Spinal cord (tissue), 10 donors: ENCODE results near the gene NDOR1. TPM values are rescaled to one million over a fixed set of nuclear protein-coding genes. Genes with fewer than 3 reads are reported as not detected.

Source experiments
- DNase-seq, 6 donors: peaks; one replicate each; pipeline versions ENCODE4 v3.0.0 to v3.0.0-alpha.2; 2013 to 2015; ENCODE audit warnings: low spot score in 6 of 6, low read depth in 4 of 6
- H3K27ac ChIP-seq: one replicate; pipeline ENCODE4 v1.5.1; 2013; ENCODE audit warnings: low read depth, low read length, control low read depth
- H3K27me3 ChIP-seq: one replicate; pipeline ENCODE4 v1.6.1; 2013; ENCODE audit warnings: low read length; ENCODE audit not compliant: control insufficient read depth, insufficient read depth
- H3K36me3 ChIP-seq: one replicate; pipeline ENCODE4 v1.6.1; 2013; ENCODE audit warnings: low read length; ENCODE audit not compliant: control insufficient read depth, insufficient read depth
- H3K4me1 ChIP-seq: one replicate; pipeline ENCODE4 v1.6.1; 2013; ENCODE audit warnings: low read length; ENCODE audit not compliant: control insufficient read depth, insufficient read depth
- H3K4me3 ChIP-seq: one replicate; pipeline ENCODE4 v1.5.1; 2013; ENCODE audit warnings: low read depth, low read length, control low read depth
- H3K9me3 ChIP-seq: one replicate; pipeline ENCODE4 v1.6.1; 2013; ENCODE audit warnings: low read length; ENCODE audit not compliant: control insufficient read depth, insufficient read depth
- WGBS: methylation state at CpG from one replicate; pipeline ENCODE4 v1.1.5; 2013; ENCODE audit warnings: missing lambda C conversion rate; ENCODE audit not compliant: insufficient coverage; 5-methylcytosine and 5-hydroxymethylcytosine counted together
- polyA plus RNA-seq, 2 donors: library from polyadenylated mRNA; unstranded; fragments of 120-200 nt; gene quantifications; one replicate each; pipeline ENCODE4 v1.2.1, GENCODE V29; 2013; ENCODE audit not compliant: insufficient read length in 2 of 2
- total RNA-seq, 2 donors: library from RNA; depleted of rRNA in 1 of 2; stranded (reverse); fragments of 120-200 nt in 1 of 2; fragments of >200 nt in 1 of 2; gene quantifications; one replicate each; pipeline versions ENCODE4 v1.2.3 to v1.2.4, GENCODE V29; 2013 to 2014
- donor health status: healthy.

NDOR1 gene
- total and polyA plus RNA-seq, 4 donors: 3.2 to 23.8 (median 12.3) TPM

DNA sequence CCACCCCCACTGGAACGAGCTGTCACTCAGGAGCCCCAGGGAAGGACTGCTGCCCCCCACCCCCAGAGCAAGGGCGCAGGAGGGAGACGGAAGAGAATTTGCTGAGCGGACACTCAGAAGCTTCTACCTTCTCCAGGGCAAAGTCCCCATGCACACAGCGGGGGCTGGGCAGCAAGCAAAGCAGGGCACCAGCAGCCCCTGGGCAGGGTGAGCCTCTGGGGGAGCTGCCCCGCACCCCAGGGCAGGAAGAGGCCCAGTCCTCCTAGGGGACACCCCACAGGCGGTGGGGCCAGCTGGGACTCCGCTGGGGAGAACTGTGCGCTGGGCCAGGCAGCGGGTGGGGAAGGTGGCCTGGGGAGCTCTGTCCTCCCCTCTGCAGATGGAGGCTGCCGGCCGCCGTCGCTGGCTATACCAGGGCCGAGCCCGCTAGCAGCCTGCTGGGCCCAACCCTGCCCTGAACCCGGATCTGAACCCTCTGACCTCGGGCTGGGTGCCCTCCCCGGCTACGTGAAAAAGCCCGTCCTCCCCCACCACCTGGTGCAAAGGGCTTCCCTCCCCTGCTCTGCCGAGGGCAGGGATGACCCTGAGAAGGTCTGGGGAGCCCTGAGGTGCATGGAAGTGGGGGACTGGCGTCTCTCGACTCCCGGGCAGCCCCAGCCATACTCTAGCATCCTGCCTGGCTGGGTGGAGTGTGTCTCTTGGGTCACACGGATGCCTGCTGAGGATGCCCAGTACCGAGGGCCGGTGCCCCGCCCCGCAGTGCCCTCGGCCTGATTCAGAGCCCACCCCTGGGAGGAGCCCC, 24.6 kb downstream of the NDOR1 start:
- no peak overlapping the region for H3K27ac ChIP-seq
- H3K27me3 ChIP-seq: no peaks in the 10 kb centered on the region
- peaks cover 8% of the 10 kb centered on the region for H3K4me1 ChIP-seq
- H3K4me3 ChIP-seq: no peak overlapping the region
- no peak for DNase-seq
- H3K9me3 ChIP-seq: no peaks in the 10 kb centered on the region
- H3K36me3 ChIP-seq: peaks cover 9% of the 10 kb centered on the region
- 57% methylated on average over 27 of the region's 31 CpGs for WGBS

DNA sequence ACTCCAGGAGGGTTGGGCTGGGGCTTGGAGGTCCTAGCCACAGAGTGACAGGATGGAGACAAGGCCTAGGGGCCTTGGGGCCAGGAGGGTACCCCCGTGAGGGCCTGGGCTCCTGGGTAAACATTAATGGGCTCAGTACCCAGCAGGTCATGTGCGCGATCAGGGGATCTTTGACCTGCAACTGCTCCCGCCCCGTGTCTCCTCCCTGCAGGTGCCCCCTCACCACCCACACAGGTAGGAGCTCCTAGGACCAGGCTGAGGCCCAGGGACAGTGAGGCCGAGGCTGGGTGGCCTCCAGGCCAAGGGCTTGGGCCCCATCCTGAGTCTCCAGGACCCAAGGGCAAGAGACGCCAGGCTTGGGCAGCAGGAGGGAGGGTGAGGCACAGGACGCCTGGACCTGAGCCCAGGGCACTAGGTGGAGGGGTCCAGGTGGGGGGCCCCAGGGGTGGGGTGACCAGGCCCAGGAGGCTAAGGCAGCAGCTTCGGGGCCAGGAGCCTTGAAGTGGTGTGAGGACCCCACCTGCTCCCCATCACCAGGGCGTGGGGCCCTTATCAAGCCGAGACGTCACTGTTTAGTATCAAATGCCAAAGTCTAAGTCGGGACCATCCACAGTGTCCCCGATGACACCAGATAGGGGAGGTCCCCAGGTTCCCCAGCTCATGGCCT, 25.3 kb downstream of the NDOR1 start, which contains the start of gene SLC34A3:
Gene SLC34A3 (plus strand): TSS at position 197 of the 667 bp plus-strand sequence. CDS start 802 bp downstream, outside the sequence.
- 79% methylated on average over 14 of the region's 14 CpGs for WGBS
- Histone ChIP-seq H3K27me3 (no peaks in the 10 kb centered on the region), H3K36me3 (peaks cover 16% of the 10 kb centered on the region), H3K27ac (no peak within 1 kb of the TSS), H3K4me1 (peaks cover 15% of the 10 kb centered on the region), H3K4me3 (no peak within 1 kb of the TSS), H3K9me3 (no peaks in the 10 kb centered on the region)
- DNase-seq: no peak

DNA sequence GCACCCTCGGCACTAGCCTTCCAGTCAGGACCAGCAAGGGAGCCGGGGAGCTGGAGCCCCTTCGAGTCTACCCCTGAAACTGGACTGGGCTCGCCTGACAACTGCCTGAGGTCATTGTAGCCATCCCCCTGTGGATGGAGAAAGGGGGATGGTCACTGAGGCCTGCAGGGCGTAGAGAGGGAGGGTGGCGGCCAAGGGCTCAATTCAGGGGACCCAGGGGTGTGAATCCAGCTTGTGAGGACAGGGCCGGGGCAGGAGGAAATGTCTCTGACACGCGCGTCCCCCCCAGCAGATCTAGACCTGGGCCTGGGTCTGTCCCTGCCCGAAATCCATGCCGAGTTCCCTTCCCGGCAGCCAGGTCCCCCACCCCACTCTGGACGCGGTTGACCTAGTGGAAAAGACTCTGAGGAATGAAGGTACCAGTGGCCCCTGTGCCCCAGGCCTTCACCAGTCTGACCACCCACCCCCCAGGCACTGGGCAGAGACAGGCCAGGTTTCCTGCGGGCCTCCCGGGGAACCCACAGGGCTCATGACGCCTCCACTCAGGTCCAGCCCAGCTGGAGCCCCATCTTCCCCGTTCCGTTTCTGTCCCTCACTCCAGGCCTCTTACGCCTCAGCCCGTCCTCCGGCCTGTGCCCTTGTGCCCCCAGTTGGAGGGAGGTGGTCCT, 26.0 kb downstream of the NDOR1 start:
- H3K4me3 ChIP-seq: no peak overlapping the region
- H3K27me3 ChIP-seq: no peaks in the 10 kb centered on the region
- H3K36me3 ChIP-seq: peaks cover 21% of the 10 kb centered on the region
- DNase-seq: no peak
- H3K27ac ChIP-seq: no peak overlapping the region
- peaks cover 21% of the 10 kb centered on the region for H3K4me1 ChIP-seq
- H3K9me3 ChIP-seq: no peaks in the 10 kb centered on the region
- WGBS: 93% methylated on average over 15 of the region's 23 CpGs

DNA sequence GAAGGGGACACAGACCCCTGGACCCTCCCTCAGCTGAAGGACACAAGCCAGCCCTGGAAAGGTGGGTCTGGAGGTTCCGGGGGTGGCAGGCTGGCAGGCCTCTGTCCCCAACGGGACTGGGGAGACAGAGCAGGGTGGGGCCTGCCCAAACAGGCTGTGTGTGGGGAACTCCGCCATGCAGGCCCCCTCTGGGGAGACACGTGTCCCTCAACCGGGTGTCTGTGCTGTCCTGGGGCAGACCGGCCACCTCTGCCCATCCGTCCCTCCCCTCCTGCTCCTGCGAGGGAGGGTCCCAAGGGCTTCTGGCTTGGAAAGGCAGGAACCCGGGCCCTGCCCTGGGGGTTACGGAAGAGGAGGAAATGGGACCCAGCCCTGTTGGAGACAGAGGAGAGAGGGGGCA, 26.6 kb downstream of the NDOR1 start:
- no peak for DNase-seq
- Histone ChIP-seq H3K36me3 (peaks cover 27% of the 10 kb centered on the region), H3K27ac (no peak overlapping the region), H3K4me1 (peaks cover 27% of the 10 kb centered on the region), H3K27me3 (no peaks in the 10 kb centered on the region), H3K9me3 (no peaks in the 10 kb centered on the region), H3K4me3 (no peak overlapping the region)
- 84% methylated on average over 5 of the region's 10 CpGs for WGBS

DNA sequence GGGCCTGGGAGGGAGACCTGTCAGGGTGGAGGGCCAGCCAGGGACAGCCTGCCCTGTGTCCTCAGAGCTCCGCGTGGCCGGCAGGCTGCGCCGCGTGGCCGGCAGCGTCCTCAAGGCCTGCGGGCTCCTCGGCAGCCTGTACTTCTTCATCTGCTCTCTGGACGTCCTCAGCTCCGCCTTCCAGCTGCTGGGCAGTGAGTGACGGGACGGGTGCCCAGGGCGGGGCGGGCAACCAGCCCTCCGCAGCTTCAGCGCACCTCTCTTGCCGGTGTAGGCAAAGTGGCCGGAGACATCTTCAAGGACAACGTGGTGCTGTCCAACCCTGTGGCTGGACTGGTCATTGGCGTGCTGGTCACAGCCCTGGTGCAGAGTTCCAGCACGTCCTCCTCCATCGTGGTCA, 27.0 kb downstream of the NDOR1 start:
- Histone ChIP-seq H3K9me3 (no peaks in the 10 kb centered on the region), H3K27me3 (no peaks in the 10 kb centered on the region), H3K36me3 (peaks cover 28% of the 10 kb centered on the region), H3K27ac (no peak overlapping the region), H3K4me1 (peaks cover 27% of the 10 kb centered on the region), H3K4me3 (no peak overlapping the region)
- no peak for DNase-seq
- 80% methylated on average over 24 of the region's 24 CpGs for WGBS

DNA sequence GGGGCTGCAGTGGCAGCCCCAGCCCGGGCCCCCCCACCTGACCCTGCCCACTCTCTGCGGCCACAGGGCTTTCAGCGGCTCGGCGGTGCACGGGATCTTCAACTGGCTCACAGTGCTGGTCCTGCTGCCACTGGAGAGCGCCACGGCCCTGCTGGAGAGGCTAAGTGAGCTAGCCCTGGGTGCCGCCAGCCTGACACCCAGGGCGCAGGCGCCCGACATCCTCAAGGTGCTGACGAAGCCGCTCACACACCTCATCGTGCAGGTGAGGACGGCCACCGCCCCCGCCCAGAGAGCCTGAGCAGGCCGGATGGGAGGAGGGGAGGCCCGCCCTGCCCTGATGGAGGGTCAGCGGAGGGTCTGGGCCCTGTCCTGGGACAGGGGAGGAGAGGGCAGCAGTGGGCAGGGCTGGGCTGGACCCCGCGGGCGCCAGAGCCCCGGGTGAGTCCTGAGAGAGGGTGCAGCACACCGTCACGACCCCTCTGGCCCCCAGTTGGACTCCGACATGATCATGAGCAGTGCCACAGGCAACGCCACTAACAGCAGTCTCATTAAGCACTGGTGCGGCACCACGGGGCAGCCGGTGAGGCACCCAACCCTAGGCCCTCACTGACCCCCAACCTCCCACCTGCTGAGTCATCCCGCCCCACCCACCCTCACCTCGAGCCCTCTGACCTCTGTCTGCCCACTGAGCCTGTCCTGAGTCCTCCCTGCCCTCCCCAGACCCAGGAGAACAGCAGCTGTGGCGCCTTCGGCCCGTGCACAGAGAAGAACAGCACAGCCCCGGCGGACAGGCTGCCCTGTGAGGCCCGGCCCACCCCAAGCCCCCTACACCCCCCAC, 27.9 kb downstream of the NDOR1 start:
- Histone ChIP-seq H3K4me3 (no peak overlapping the region), H3K27me3 (no peaks in the 10 kb centered on the region), H3K4me1 (peaks cover 33% of the 10 kb centered on the region), H3K9me3 (no peaks in the 10 kb centered on the region), H3K27ac (no peak overlapping the region), H3K36me3 (peaks cover 36% of the 10 kb centered on the region)
- 82% methylated on average over 35 of the region's 40 CpGs for WGBS
- DNase-seq: no peak

DNA sequence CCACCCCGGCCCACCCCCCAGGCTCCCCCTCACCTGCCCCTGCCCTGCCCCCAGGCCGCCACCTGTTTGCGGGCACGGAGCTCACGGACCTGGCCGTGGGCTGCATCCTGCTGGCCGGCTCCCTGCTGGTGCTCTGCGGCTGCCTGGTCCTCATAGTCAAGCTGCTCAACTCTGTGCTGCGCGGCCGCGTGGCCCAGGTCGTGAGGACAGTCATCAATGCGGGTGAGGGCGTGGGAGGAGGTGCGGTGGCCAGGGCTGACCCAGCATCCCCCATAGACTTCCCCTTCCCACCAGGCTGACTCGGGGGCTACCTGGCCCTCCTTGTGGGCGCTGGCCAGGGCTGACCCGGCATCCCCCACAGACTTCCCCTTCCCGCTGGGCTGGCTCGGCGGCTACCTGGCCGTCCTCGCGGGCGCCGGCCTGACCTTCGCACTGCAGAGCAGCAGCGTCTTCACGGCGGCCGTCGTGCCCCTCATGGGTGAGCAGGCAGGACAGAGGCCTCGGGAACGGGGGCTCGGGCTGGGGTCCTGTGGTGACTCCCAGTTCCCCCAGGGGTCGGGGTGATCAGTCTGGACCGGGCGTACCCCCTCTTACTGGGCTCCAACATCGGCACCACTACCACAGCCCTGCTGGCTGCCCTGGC, 28.7 kb downstream of the NDOR1 start:
- DNase-seq: no peak
- Histone ChIP-seq H3K4me1 (peaks cover 42% of the 10 kb centered on the region), H3K4me3 (no peak overlapping the region), H3K27ac (no peak overlapping the region), H3K27me3 (no peaks in the 10 kb centered on the region), H3K36me3 (peaks cover 43% of the 10 kb centered on the region), H3K9me3 (no peaks in the 10 kb centered on the region)
- 62% methylated on average over 37 of the region's 40 CpGs for WGBS

DNA sequence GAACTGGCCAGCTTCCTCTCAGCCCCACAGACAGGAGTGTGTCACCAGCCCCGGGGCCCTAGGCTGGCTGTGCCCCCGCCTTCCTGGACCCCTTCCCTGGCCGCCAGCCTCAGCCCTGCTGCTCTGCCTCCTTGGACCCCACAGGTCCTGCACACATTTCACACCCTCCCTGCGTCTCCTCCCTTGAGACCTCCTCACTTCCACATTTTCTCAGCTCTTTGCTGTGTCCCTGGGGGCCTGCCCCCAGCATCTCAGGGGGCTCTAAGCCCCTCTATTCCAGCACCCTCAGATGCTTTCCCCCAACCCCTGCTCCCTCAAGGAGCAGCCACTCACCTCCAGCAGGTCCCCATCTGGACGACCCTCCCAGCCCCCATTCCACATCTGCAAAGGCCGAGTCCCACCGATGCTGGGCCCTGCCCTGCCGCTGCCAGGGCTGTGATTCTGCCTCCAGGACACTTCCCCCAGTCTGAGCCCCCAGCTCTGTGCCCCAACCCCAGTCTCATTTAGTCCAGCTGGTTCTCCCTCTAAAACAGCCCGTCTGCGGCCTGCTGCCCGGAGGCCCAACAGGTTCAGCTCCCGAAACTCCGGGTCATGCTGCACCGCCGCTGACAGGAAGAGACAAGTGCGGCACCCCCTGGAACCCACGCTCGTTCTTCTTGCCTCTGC, 29.4 kb downstream of the NDOR1 start:
- DNase-seq: no peak
- Histone ChIP-seq H3K27me3 (no peaks in the 10 kb centered on the region), H3K4me3 (no peak overlapping the region), H3K36me3 (peaks cover 43% of the 10 kb centered on the region), H3K27ac (no peak overlapping the region), H3K9me3 (no peaks in the 10 kb centered on the region), H3K4me1 (peaks cover 49% of the 10 kb centered on the region)
- 82% methylated on average over 17 of the region's 18 CpGs for WGBS
